ENCODE data around the gene SPINT4. TPM values are rescaled to one million over a fixed set of nuclear protein-coding genes. Genes with fewer than 3 reads are reported as not detected.
"Not testable (repeated sequence)": the region's sequence is repeated elsewhere in the genome, so short reads cannot be mapped to it uniquely, and the experiment has no call there.

The SPINT4 gene
- not detected for total RNA-seq

DNA sequence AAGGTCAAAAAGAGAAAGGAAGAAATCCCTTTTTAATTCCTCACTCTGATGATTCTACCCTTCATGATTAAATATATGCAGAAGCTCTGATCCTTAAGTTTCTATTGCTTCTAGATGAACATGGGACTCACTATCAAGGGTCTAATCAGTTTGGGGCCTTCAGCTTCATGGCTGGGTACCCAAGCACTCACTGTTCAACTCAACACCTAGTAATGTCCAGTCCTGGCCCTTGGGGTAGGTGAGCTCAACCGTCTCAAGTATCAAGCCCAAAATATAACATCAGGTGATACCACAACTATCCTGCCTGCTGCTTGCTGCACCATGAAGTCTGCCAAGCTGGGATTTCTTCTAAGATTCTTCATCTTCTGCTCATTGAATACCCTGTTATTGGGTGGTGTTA is at the start of gene SPINT4:
Gene SPINT4, plus strand, starts transcription at position 301 of the 400 bp plus-strand sequence. Its CDS starts 21 bp downstream, at position 322.
- no peak for DNase-seq (ENCODE audit: low spot score)
- TF ChIP-seq, protein P1, sequence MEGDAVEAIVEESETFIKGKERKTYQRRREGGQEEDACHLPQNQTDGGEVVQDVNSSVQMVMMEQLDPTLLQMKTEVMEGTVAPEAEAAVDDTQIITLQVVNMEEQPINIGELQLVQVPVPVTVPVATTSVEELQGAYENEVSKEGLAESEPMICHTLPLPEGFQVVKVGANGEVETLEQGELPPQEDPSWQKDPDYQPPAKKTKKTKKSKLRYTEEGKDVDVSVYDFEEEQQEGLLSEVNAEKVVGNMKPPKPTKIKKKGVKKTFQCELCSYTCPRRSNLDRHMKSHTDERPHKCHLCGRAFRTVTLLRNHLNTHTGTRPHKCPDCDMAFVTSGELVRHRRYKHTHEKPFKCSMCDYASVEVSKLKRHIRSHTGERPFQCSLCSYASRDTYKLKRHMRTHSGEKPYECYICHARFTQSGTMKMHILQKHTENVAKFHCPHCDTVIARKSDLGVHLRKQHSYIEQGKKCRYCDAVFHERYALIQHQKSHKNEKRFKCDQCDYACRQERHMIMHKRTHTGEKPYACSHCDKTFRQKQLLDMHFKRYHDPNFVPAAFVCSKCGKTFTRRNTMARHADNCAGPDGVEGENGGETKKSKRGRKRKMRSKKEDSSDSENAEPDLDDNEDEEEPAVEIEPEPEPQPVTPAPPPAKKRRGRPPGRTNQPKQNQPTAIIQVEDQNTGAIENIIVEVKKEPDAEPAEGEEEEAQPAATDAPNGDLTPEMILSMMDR (IDR thresholded peaks at IDR 0.05) = no peak
- no peak for ATAC-seq (ENCODE audit: low FRiP score)

DNA sequence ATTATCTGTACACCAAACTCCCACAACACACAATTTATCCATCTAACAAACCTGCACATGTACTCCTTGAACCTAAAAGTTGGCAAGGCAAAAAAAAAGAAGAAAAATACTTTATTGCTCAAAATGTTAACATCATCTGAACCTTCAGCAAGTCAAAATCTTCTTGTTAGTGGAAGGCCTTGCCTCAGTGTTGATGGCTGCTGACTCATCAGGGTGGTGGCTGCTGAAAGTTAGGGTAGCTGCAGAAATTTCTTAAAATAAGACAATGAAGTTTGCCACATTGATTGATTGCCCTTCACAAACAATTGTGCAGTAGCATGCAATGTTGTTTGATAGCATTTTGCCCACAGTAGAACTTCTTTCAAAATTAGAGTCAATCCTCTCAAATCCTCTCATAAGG is 49.4 kb upstream of the SPINT4 start:
- DNase-seq (ENCODE audit: low spot score) (no peak), ATAC-seq (ENCODE audit: low FRiP score) (no peak)
- TF ChIP-seq, protein P1 (IDR thresholded peaks at IDR 0.05) = no peak

DNA sequence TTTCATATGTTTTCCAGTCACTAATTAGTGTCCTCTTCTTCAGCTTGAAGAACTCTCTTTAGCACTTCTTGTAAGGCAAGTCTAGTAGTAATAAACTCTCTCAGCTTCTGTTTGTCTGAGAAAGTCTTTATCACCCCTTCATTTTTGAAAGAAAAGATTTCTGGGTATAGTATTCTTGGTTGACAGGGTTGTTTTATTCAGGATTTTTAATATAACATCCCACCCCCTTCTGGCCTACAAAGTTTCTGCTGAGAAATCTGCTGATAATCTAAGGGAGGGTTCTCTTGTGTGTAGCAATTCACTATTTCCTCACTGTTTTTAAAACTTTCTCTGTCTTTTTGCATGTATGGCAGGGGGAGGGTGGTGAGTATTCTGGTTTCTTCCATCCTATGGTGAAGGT is 42.5 kb upstream of the SPINT4 start:
- DNase-seq (ENCODE audit: low spot score) = no peak
- ATAC-seq (ENCODE audit: low FRiP score) = no peak
- TF ChIP-seq, protein P1 (IDR thresholded peaks at IDR 0.05) = no peak

DNA sequence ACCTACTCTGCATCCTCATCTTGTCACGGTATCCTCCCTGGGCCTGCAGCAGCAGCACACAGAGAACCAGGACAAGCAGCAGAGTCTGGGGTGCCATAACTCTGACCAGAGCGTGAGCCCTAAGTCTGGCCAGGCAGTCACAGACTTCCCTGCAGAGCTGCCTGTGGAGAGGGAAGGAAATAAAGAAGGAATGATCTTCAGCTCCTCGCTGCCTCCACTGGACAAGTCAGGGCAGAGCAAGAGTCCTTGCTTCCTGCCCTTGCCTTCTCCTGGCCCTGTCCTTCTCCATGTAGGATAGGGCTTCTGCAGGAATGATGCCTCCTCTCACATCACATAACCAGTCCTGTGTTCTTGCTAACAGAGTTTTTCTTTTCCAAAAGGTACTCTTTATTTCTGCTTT is 36.3 kb upstream of the SPINT4 start:
- TF ChIP-seq, protein P1 (IDR thresholded peaks at IDR 0.05) = no peak
- DNase-seq (ENCODE audit: low spot score) (no peak), ATAC-seq (ENCODE audit: low FRiP score) (no peak)

DNA sequence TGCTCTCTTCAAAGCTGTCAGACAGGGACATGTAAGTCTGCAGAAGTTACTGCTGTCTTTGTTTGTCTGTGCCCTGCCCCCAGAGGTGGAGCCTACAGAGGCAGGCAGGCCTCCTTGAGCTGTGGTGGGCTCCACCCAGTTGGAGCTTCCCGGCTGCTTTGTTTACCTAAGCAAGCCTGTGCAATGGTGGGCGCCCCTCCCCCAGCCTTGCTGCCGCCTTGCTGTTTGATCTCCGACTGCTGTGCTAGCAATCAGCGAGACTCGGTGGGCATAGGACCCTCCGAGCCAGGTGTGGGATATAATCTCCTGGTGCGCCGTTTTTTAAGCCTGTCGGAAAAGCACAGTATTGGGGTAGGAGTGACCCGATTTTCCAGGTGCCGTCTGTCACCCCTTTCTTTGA is 28.8 kb upstream of the SPINT4 start:
- not testable (repeated sequence) for DNase-seq (ENCODE audit: low spot score); ATAC-seq (ENCODE audit: low FRiP score)

DNA sequence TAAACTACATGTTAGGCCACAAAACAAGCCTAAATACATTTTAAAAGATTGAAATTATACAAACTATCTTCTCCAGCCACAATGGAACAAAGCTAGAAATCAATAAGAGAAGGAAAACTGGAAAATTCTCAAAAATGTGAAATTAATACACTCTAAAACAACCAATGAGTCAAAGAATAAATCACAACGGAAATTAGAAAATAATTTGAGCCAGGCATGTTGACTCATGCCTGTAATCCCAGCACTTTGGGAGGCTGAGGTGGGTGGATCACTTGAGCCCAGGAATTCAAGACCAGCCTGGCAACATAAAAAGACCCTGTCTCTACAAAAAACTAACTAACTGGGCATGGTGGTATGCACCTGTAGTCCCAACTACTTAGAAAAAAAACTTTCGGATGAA is 26.7 kb upstream of the SPINT4 start:
- ATAC-seq (ENCODE audit: low FRiP score) = no peak
- TF ChIP-seq, protein P1 (IDR thresholded peaks at IDR 0.05) = no peak

DNA sequence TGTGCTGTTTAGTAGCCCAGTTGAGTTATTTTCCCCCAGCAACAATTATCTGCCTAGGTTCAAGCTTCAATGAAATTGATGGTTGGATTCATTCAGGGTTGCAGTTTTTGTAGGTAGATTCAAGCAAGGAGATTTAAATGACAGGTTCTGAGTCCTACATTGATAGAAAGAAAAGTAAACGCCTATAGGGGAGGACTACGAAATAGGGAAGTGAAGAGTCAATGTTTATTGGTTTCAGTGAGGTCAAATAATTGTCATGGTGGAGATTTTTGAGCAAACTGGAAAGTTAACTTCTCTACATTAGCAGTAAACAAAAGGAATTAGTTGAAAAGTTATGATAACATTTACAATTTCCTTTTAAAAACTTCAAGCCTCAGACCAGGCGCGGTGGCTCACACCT is 21.0 kb upstream of the SPINT4 start:
- DNase-seq (ENCODE audit: low spot score) = no peak
- TF ChIP-seq, protein P1 (IDR thresholded peaks at IDR 0.05) = no peak
- ATAC-seq (ENCODE audit: low FRiP score) = no peak

More for the DNA sequence above, 26.7 kb upstream of the SPINT4 start:
- DNase-seq (ENCODE audit: low spot score) = no peak

DNA sequence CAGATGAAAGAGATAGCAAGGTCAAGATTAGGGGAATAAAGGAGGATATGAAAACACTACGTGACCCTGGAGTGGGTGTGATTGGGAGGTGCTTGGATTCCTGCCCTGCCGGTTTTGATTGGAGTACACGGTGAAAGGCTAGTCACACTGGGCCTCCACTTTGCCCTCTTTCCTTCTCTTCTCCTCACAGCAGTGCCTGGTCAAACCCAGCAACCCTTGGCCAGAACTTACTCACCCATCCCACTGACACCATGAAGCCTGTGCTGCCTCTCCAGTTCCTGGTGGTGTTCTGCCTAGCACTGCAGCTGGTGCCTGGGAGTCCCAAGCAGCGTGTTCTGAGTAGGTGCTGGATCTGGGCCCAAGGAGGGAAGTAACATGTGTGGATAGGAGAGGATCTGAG is 20.3 kb upstream of the SPINT4 start, which contains the start of gene WFDC13:
Gene WFDC13, plus strand, starts transcription at position 166 of the 400 bp plus-strand sequence. Its CDS starts 86 bp downstream, at position 252.
- DNase-seq (ENCODE audit: low spot score) (no peak), ATAC-seq (ENCODE audit: low FRiP score) (no peak)
- TF ChIP-seq, protein P1 (IDR thresholded peaks at IDR 0.05) = no peak

Data from omental fat pad (tissue), 4 donors.